Mammary epithelial cell (primary cell): Measurements from ENCODE around the gene ACTA1.

Experiments used
- CTCF ChIP-seq, 2 donors: IDR thresholded peaks in 1 of 2; conservative IDR thresholded peaks in 1 of 2; 2 replicates each; pipeline ENCODE4 v1.5.1; 2011 to 2012; ENCODE audit warnings: inconsistent platforms in 2 of 2, low read length in 2 of 2, mild to moderate bottlenecking in 2 of 2, control low read depth in 1 of 2, low read depth in 1 of 2; ENCODE audit not compliant: insufficient read depth in 1 of 2; ENCODE audit errors: extremely low read depth in 1 of 2
- EZH2 ChIP-seq: IDR thresholded peaks from 2 replicates; pipeline ENCODE4 v1.6.1; 2012; ENCODE audit warnings: low read length, inconsistent platforms, borderline replicate concordance

GRCh38 chr1:229431284-229432115 lies 2.4 kb downstream of the ACTA1 start:
- TF ChIP-seq CTCF (conservative IDR thresholded peaks at IDR 0.05 in 1 of 2, IDR thresholded peaks at IDR 0.05 in 1 of 2; ENCODE audit: extremely low read depth in 1 of 2, insufficient read depth in 1 of 2, low read depth in 1 of 2, low read length in 2 of 2) (no peak), EZH2 (peak; percentile 79)
